Mucosa of stomach (tissue), 1 donor: ENCODE data around the gene GPRIN3.

Source experiments
- H3K27me3 ChIP-seq: one replicate; pipeline ENCODE4 v1.7.0; 2013; ENCODE audit warnings: mild to moderate bottlenecking, low read length; ENCODE audit not compliant: control insufficient read depth, insufficient read depth
- H3K36me3 ChIP-seq: one replicate; pipeline ENCODE4 v1.7.0; 2013; ENCODE audit warnings: low read length; ENCODE audit not compliant: control insufficient read depth, insufficient read depth
- H3K4me1 ChIP-seq: one replicate; pipeline ENCODE4 v1.7.0; 2013; ENCODE audit warnings: mild to moderate bottlenecking, low read length; ENCODE audit not compliant: control insufficient read depth, insufficient read depth
- H3K4me3 ChIP-seq: one replicate; pipeline ENCODE4 v1.7.0; 2013; ENCODE audit warnings: low read length
- H3K9ac ChIP-seq: one replicate; pipeline ENCODE4 v1.7.0; 2013; ENCODE audit warnings: mild to moderate bottlenecking, low read length, moderate library complexity
- H3K9me3 ChIP-seq: one replicate; pipeline ENCODE4 v1.7.0; 2013; ENCODE audit warnings: mild to moderate bottlenecking, low read length, moderate library complexity; ENCODE audit not compliant: control insufficient read depth
- donor health status: Pancreatic carcinoma.

Gene GPRIN3

DNA sequence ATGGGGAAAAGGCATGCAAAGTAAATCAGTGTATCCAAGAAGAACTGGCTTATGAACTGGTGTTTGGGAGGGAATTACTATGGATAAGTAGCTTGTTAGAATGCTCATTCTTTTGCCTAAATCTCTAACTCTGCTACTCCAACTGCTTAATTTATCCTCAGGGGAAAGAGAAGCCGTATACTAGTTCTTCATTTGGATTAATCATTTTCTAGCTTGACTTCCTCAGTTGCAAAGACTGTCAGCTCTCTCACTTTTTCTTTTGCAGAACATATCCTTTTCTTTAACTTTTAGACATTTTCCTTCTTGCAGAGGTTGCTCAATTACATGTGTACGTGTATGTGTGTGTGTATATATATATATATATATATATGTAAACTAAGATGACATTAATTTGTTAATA lies 21.9 kb downstream of the GPRIN3 start:
- no peak overlapping the region for H3K4me3 ChIP-seq
- H3K9me3 ChIP-seq: no peaks in the 10 kb centered on the region
- peaks cover 18% of the 10 kb centered on the region for H3K4me1 ChIP-seq
- H3K36me3 ChIP-seq: no peaks in the 10 kb centered on the region
- no peak overlapping the region for H3K9ac ChIP-seq
- H3K27me3 ChIP-seq: no peaks in the 10 kb centered on the region

DNA sequence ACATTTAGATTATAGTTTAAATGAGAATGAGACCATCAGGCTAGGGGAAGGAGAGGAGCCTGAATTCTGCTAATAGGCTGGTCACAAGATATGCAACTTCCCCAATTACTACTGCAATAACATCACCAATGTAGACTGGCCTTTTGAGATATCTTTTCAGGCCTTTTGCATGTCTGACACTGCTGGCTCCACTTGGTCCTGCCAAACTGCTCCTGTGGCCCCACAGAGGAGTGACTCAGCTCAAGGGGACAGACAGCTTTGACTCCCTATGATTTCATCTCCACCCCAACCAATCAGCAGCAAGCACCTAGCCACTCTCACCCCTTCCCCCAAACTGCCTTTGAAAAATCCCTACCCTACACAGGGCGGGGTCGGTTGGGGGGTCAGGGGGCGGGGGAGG lies 22.8 kb downstream of the GPRIN3 start:
- Histone ChIP-seq H3K36me3 (no peaks in the 10 kb centered on the region), H3K9me3 (no peaks in the 10 kb centered on the region), H3K4me1 (peaks cover 18% of the 10 kb centered on the region), H3K4me3 (no peak overlapping the region), H3K9ac (no peak overlapping the region), H3K27me3 (no peaks in the 10 kb centered on the region)

DNA sequence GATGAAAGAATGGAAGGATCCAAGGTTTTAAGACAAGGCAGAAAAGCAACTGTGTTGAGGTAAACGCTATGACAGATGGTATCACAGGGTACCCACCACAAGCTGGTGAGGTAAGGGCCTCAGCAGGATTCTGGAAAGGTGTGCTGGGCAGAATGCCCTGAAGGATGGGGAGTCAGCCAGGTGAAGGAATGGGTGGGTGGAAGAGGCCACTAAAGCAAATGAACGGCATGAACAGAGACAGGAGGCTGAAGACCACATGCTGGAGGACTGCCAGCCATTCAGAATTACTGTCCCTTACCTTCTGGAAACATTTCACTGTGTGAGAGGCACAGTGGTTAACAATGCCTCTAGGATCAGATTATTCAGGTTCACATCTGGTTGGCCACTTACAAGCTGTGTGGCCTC lies 23.6 kb downstream of the GPRIN3 start:
- Histone ChIP-seq H3K4me1 (peaks cover 18% of the 10 kb centered on the region), H3K36me3 (no peaks in the 10 kb centered on the region), H3K4me3 (no peak overlapping the region), H3K27me3 (no peaks in the 10 kb centered on the region), H3K9me3 (no peaks in the 10 kb centered on the region), H3K9ac (no peak overlapping the region)

DNA sequence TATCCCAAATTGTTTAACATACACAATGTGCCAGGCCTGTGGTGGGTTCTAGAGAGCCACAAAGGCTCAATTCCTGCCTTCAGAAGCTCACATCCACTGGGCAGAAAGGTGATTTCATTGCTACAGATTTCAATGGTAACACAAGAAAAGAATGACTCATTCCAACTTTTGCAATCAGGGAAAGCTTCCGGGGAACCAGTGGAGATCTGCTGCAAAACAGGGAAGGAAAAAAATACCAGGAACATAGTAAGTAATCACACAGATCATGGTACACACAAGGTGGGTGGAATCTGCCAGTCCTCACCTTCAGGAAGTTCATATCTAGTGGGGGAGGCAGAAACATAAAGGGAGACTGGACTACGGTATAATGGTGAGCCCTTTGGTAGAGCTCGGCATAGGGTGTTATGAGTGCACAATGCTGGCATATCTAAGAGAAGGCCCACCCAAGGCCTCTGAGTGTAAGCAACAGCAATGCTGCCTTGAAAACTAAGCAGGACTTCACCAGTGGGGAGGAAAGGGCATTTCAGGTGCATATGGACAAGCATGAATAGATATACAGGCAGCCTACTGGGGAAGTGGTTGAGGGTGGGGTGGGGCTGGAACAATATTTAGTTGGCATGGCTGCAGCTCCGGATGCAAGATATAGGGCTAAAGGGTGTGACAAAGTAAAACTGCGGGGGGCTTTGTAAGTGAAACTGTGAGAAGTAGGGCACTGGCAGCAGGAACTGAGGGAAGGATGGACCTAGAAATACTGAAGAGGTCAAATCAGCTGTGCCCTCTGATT lies 24.2 kb downstream of the GPRIN3 start:
- H3K36me3 ChIP-seq: no peaks in the 10 kb centered on the region
- no peak overlapping the region for H3K9ac ChIP-seq
- peaks cover 18% of the 10 kb centered on the region for H3K4me1 ChIP-seq
- H3K4me3 ChIP-seq: no peak overlapping the region
- H3K27me3 ChIP-seq: no peaks in the 10 kb centered on the region
- no peaks in the 10 kb centered on the region for H3K9me3 ChIP-seq

DNA sequence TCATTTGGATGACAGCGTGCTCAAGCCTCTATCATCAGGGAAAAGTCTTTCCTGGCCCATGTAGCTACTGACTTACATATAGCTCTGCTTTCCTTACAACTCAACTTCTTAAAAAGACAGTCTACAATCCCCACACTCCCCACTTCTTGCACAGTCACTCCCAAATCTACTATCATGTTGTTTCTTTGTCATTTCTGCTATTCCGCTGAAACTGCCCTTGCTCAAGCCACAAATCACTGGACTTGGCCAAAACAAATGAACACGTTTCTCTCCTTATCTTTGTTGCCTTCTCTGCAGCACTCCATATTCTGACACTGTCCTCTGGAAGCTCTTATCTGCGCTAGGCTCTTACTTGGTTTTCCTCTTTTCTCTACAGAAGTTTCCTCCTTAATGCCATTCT lies 28.2 kb downstream of the GPRIN3 start:
- H3K4me3 ChIP-seq: no peak overlapping the region
- H3K9me3 ChIP-seq: no peaks in the 10 kb centered on the region
- no peaks in the 10 kb centered on the region for H3K27me3 ChIP-seq
- no peaks in the 10 kb centered on the region for H3K36me3 ChIP-seq
- H3K4me1 ChIP-seq: peaks cover 31% of the 10 kb centered on the region
- H3K9ac ChIP-seq: no peak overlapping the region

DNA sequence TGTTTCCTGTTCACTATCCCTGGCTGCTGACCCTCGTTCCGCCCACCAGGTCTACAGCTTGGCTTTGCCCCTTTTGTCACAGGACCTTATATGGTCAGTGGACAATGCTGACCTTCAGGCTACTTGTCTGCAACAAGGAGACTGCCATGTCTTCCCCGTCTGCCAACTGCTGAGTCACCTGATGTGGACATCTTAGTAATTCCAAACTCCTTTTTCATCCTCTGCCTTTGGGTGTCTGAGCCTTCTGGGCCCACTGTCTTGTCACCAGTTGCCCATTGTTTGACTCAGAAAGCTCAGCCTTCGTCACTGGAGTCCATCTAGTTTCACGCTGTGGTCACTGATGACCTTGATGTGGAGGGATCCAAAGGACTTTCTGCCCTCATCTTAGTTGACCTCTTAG lies 30.2 kb downstream of the GPRIN3 start:
- H3K36me3 ChIP-seq: no peaks in the 10 kb centered on the region
- peaks cover 12% of the 10 kb centered on the region for H3K4me1 ChIP-seq
- no peak overlapping the region for H3K9ac ChIP-seq
- no peaks in the 10 kb centered on the region for H3K9me3 ChIP-seq
- H3K27me3 ChIP-seq: no peaks in the 10 kb centered on the region
- H3K4me3 ChIP-seq: no peak overlapping the region

DNA sequence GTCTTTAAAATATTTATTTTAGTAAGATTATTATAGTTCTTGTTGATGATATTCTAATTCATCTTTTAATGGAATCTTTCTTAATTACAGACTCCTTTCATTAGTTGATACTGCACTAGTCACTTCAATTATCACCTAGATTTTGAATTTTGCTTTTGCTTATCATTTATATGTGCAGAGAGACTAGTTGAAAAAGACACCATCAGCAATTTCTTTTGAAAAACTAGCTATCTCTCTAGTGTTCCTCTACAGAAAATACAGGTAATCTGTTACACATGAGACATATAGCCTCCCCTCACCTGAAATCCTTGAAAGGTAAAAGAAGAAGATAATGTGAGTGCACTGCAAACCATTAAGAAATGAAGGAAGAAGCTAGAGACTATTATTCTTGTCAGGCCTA lies 31.3 kb downstream of the GPRIN3 start:
- Histone ChIP-seq H3K4me3 (no peak overlapping the region), H3K9me3 (no peaks in the 10 kb centered on the region), H3K36me3 (no peaks in the 10 kb centered on the region), H3K27me3 (no peaks in the 10 kb centered on the region), H3K4me1 (peaks cover 12% of the 10 kb centered on the region), H3K9ac (no peak overlapping the region)

DNA sequence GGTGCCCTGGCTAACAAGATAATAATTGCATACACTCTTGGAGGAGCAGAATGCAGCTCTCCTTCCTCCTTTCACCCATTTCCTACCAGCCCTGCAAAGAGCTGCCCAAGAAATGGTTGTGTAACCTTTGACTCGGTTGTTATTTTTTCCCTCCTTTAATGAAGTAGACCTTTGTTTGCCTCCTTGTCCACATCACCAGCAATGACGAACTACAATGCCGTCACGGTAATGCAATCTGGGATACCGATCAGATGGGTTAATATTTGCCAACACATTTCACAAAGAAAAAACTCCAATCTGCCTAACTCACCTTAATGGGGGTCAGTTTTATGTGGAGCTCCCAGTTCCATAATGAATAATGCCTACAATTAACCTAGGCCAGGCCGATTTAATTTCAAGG lies 32.0 kb downstream of the GPRIN3 start:
- H3K36me3 ChIP-seq: no peaks in the 10 kb centered on the region
- no peak overlapping the region for H3K9ac ChIP-seq
- H3K4me1 ChIP-seq: peaks cover 12% of the 10 kb centered on the region
- no peaks in the 10 kb centered on the region for H3K27me3 ChIP-seq
- H3K9me3 ChIP-seq: no peaks in the 10 kb centered on the region
- no peak overlapping the region for H3K4me3 ChIP-seq

DNA sequence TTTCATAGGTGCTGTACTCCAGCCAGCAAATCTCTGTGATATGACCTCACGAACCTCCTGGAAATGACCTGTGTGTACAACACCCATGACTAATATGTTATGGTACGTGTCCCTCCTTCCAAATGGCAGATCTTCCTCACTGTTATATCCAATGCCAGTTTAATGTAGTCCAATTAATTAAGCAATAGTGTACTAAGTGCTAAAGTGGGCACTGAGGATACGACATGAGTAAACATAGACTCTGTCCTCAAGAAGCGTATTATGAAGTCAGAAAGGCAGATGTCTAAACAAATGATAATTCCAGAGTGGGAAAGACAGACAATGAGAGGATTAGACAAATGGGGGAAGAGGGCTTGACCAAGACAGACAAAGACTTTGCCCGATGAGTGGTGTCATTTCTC lies 33.9 kb downstream of the GPRIN3 start:
- no peaks in the 10 kb centered on the region for H3K36me3 ChIP-seq
- no peaks in the 10 kb centered on the region for H3K9me3 ChIP-seq
- no peak overlapping the region for H3K4me3 ChIP-seq
- H3K4me1 ChIP-seq: peaks cover 12% of the 10 kb centered on the region
- H3K27me3 ChIP-seq: no peaks in the 10 kb centered on the region
- no peak overlapping the region for H3K9ac ChIP-seq

DNA sequence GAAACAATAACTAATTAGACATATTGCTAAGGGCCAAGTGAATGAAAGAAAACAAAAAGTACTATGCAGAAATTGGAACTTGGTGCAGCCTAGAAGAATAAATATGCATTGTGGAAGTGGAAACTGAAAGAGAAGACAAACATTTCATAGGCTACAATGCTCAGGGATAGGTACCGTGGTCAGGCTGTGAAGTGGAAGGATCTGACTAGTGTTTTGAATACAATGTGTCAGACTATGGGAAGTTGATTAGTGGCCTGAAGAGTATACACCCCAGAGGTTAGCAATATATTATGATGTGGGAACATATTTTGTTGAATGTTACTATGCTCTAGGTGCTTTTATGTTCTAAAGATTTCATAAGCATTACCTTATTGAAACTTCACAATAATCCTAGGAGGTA lies 36.8 kb downstream of the GPRIN3 start:
- Histone ChIP-seq H3K9me3 (no peaks in the 10 kb centered on the region), H3K36me3 (no peaks in the 10 kb centered on the region), H3K27me3 (no peaks in the 10 kb centered on the region), H3K9ac (no peak overlapping the region), H3K4me1 (peaks cover 12% of the 10 kb centered on the region), H3K4me3 (no peak overlapping the region)

DNA sequence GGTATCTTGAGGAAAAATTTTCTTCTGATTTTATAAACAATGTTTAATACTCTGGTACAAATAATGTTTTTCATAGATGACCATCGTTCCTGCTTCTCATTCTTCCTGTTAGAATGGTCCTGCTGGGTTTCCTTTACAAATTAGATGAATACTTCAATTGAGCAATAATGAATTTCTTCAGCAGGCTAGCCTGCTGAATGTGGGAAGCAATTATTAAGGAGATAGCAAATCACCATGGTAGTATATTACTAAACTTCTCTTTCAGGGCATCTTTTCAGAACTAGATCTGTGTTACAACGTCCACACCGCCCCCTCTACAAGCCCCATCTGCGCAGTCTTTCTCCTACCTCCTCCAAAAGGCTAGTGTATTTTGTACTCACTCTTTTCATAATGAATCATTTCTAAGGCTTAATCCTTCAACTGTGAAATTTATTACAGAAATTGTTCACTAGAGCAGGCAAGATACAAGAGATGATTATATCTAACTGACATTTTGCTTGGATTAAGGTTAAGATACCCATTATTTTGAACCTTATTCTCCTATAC lies 38.4 kb downstream of the GPRIN3 start:
- no peaks in the 10 kb centered on the region for H3K4me1 ChIP-seq
- H3K27me3 ChIP-seq: no peaks in the 10 kb centered on the region
- no peaks in the 10 kb centered on the region for H3K9me3 ChIP-seq

DNA sequence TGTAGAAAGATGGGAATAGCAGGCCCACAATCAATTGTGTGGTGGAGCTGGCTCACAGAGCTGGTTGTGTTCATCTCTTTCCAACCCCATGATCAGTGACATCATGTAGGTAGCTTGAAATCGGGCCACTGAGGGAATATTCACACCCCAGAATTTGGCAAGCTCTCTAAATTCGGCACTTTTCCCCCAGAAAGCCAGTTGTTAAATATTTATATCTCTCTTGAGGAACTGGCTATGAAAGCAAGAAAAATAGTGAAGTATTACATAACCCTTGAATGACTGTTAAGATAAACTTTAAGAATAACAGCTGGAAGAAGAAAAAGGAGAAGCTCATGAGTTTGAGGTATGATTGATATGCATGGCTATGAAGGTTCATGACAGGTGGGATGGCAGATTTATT lies 38.9 kb downstream of the GPRIN3 start:
- no peak overlapping the region for H3K4me3 ChIP-seq
- no peaks in the 10 kb centered on the region for H3K36me3 ChIP-seq
- no peaks in the 10 kb centered on the region for H3K9me3 ChIP-seq
- H3K4me1 ChIP-seq: no peaks in the 10 kb centered on the region
- H3K9ac ChIP-seq: no peak overlapping the region
- no peaks in the 10 kb centered on the region for H3K27me3 ChIP-seq

More for the DNA sequence above, 38.4 kb downstream of the GPRIN3 start:
- H3K4me3 ChIP-seq: no peak overlapping the region
- no peaks in the 10 kb centered on the region for H3K36me3 ChIP-seq
- no peak overlapping the region for H3K9ac ChIP-seq
